ENCODE results near the gene PDE9A. TPM values are rescaled to one million over a fixed set of nuclear protein-coding genes. Genes with fewer than 3 reads are reported as not detected.

The PDE9A gene
- total and polyA plus RNA-seq, 2 experiments from 2014 or later: 26.5 to 31.1 TPM

DNA sequence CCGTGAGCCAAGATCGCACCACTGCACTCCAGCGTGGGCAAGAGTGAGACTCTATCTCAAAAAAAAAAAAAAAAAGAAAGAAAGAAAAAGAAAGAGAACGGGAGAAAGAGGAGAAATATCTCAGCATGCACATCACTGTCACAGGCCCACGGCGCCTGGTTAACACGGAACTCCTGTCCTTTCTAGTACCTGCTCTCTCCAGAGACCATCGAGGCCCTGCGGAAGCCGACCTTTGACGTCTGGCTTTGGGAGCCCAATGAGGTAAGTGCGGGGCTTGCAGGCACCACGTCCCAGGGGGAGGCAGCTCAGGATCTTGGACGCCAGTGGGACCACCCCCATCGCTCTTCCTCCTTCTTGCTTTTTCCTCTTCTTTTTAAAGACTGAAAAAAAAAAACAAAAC is 100.4 kb downstream of the PDE9A start (continued):
- TF ChIP-seq POLR2AphosphoS5 (IDR thresholded peaks at IDR 0.05; ENCODE audit: low read depth) (no peak), EZH2phosphoT487 (IDR thresholded peaks at IDR 0.05; ENCODE audit: unreplicated experiment) (no peak), CREB1 (CRISPR knock-in tag; IDR thresholded peaks at IDR 0.05; ENCODE audit: low read depth) (no peak)
- TF ChIP-seq, protein P1, sequence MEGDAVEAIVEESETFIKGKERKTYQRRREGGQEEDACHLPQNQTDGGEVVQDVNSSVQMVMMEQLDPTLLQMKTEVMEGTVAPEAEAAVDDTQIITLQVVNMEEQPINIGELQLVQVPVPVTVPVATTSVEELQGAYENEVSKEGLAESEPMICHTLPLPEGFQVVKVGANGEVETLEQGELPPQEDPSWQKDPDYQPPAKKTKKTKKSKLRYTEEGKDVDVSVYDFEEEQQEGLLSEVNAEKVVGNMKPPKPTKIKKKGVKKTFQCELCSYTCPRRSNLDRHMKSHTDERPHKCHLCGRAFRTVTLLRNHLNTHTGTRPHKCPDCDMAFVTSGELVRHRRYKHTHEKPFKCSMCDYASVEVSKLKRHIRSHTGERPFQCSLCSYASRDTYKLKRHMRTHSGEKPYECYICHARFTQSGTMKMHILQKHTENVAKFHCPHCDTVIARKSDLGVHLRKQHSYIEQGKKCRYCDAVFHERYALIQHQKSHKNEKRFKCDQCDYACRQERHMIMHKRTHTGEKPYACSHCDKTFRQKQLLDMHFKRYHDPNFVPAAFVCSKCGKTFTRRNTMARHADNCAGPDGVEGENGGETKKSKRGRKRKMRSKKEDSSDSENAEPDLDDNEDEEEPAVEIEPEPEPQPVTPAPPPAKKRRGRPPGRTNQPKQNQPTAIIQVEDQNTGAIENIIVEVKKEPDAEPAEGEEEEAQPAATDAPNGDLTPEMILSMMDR (conservative IDR thresholded peaks at IDR 0.05; ENCODE audit: low read depth in 2 of 2): no peak
- TF ChIP-seq, protein P2, sequence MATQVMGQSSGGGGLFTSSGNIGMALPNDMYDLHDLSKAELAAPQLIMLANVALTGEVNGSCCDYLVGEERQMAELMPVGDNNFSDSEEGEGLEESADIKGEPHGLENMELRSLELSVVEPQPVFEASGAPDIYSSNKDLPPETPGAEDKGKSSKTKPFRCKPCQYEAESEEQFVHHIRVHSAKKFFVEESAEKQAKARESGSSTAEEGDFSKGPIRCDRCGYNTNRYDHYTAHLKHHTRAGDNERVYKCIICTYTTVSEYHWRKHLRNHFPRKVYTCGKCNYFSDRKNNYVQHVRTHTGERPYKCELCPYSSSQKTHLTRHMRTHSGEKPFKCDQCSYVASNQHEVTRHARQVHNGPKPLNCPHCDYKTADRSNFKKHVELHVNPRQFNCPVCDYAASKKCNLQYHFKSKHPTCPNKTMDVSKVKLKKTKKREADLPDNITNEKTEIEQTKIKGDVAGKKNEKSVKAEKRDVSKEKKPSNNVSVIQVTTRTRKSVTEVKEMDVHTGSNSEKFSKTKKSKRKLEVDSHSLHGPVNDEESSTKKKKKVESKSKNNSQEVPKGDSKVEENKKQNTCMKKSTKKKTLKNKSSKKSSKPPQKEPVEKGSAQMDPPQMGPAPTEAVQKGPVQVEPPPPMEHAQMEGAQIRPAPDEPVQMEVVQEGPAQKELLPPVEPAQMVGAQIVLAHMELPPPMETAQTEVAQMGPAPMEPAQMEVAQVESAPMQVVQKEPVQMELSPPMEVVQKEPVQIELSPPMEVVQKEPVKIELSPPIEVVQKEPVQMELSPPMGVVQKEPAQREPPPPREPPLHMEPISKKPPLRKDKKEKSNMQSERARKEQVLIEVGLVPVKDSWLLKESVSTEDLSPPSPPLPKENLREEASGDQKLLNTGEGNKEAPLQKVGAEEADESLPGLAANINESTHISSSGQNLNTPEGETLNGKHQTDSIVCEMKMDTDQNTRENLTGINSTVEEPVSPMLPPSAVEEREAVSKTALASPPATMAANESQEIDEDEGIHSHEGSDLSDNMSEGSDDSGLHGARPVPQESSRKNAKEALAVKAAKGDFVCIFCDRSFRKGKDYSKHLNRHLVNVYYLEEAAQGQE (IDR thresholded peaks at IDR 0.05; ENCODE audit: unreplicated experiment): no peak
- TF ChIP-seq, protein P3, sequence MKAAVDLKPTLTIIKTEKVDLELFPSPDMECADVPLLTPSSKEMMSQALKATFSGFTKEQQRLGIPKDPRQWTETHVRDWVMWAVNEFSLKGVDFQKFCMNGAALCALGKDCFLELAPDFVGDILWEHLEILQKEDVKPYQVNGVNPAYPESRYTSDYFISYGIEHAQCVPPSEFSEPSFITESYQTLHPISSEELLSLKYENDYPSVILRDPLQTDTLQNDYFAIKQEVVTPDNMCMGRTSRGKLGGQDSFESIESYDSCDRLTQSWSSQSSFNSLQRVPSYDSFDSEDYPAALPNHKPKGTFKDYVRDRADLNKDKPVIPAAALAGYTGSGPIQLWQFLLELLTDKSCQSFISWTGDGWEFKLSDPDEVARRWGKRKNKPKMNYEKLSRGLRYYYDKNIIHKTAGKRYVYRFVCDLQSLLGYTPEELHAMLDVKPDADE (IDR thresholded peaks at IDR 0.05): no peak

DNA sequence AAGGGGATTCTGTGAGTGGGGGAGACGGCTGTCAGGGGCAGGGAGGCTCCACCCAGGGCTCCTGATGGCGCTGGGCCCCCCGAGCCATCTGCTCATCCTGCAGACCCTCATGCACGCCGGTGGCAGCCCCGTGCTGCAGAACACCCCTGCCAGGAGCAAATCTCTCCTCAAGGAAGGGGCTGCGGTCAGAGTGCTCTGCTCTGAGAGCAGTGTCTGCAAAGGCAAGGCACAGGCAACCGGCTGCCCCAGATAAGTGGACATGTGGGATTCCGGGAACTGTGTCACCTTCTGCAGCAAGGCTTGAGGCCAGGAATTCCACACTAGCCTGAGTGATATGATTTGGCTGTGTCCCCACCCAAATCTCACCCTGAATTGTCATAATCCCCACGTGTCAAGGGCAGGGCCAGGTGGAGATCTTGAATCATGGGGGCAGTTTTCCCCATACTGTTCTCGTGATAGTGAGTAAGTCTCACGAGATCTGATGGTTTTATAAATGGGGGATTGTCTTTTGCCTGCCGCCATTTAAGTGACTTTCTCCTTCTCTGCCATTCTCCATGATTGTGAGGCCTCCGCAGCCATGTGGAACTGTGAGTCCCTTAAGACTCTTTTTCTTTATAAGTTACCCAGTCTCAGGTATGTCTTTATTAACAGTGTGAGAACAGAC is 101.0 kb downstream of the PDE9A start:
- peaks cover 7% of the 10 kb centered on the region; the same call in 1 of the 3 replicates for H3K36me3 Mint-ChIP-seq (ENCODE audit: low read depth)
- H3K4me3 ChIP-seq: no peak overlapping the region
- no peaks in the 10 kb centered on the region for H4K20me1 ChIP-seq (replicated peaks; ENCODE audit: insufficient read depth)
- H3K27ac Mint-ChIP-seq: no peak overlapping the region
- H3K27me3 Mint-ChIP-seq (ENCODE audit: insufficient read depth, low read depth, poor library complexity): peaks cover 14% of the 10 kb centered on the region
- H3K4me1 ChIP-seq (ENCODE audit: insufficient read depth): no peaks in the 10 kb centered on the region
- H3F3A ChIP-seq (replicated peaks; ENCODE audit: low read depth): no peaks in the 10 kb centered on the region
- ATAC-seq (no peak), DNase-seq (ENCODE audit: low spot score) (no peak)
- H3K79me2 ChIP-seq (replicated peaks; ENCODE audit: insufficient read depth): no peaks in the 10 kb centered on the region
- H3K9me3 Mint-ChIP-seq: no peaks in the 10 kb centered on the region
- H3K4me2 ChIP-seq: no peak overlapping the region
- no peak overlapping the region for H2AFZ ChIP-seq
- H3K4me3 Mint-ChIP-seq: no peak overlapping the region
- H3K27me3 ChIP-seq (ENCODE audit: insufficient read depth): no peaks in the 10 kb centered on the region
- H3K36me3 ChIP-seq (ENCODE audit: insufficient read depth): no peaks in the 10 kb centered on the region
- no peak overlapping the region for H3K27ac ChIP-seq (ENCODE audit: low read depth)
- peaks cover 7% of the 10 kb centered on the region for H3K4me1 Mint-ChIP-seq
- no peaks in the 10 kb centered on the region for H3K9me2 ChIP-seq (ENCODE audit: insufficient read depth)
- TF ChIP-seq, protein P4, sequence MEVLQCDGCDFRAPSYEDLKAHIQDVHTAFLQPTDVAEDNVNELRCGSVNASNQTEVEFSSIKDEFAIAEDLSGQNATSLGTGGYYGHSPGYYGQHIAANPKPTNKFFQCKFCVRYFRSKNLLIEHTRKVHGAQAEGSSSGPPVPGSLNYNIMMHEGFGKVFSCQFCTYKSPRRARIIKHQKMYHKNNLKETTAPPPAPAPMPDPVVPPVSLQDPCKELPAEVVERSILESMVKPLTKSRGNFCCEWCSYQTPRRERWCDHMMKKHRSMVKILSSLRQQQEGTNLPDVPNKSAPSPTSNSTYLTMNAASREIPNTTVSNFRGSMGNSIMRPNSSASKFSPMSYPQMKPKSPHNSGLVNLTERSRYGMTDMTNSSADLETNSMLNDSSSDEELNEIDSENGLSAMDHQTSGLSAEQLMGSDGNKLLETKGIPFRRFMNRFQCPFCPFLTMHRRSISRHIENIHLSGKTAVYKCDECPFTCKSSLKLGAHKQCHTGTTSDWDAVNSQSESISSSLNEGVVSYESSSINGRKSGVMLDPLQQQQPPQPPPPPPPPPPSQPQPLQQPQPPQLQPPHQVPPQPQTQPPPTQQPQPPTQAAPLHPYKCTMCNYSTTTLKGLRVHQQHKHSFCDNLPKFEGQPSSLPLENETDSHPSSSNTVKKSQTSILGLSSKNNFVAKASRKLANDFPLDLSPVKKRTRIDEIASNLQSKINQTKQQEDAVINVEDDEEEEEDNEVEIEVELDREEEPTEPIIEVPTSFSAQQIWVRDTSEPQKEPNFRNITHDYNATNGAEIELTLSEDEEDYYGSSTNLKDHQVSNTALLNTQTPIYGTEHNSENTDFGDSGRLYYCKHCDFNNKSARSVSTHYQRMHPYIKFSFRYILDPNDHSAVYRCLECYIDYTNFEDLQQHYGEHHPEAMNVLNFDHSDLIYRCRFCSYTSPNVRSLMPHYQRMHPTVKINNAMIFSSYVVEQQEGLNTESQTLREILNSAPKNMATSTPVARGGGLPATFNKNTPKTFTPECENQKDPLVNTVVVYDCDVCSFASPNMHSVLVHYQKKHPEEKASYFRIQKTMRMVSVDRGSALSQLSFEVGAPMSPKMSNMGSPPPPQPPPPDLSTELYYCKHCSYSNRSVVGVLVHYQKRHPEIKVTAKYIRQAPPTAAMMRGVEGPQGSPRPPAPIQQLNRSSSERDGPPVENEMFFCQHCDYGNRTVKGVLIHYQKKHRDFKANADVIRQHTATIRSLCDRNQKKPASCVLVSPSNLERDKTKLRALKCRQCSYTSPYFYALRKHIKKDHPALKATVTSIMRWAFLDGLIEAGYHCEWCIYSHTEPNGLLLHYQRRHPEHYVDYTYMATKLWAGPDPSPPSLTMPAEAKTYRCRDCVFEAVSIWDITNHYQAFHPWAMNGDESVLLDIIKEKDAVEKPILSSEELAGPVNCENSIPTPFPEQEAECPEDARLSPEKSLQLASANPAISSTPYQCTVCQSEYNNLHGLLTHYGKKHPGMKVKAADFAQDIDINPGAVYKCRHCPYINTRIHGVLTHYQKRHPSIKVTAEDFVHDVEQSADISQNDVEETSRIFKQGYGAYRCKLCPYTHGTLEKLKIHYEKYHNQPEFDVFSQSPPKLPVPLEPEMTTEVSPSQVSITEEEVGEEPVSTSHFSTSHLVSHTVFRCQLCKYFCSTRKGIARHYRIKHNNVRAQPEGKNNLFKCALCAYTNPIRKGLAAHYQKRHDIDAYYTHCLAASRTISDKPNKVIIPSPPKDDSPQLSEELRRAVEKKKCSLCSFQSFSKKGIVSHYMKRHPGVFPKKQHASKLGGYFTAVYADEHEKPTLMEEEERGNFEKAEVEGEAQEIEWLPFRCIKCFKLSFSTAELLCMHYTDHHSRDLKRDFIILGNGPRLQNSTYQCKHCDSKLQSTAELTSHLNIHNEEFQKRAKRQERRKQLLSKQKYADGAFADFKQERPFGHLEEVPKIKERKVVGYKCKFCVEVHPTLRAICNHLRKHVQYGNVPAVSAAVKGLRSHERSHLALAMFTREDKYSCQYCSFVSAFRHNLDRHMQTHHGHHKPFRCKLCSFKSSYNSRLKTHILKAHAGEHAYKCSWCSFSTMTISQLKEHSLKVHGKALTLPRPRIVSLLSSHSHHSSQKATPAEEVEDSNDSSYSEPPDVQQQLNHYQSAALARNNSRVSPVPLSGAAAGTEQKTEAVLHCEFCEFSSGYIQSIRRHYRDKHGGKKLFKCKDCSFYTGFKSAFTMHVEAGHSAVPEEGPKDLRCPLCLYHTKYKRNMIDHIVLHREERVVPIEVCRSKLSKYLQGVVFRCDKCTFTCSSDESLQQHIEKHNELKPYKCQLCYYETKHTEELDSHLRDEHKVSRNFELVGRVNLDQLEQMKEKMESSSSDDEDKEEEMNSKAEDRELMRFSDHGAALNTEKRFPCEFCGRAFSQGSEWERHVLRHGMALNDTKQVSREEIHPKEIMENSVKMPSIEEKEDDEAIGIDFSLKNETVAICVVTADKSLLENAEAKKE (CRISPR knock-in tag; IDR thresholded peaks at IDR 0.05): no peak
- no peak for TF ChIP-seq POLR2AphosphoS5 (IDR thresholded peaks at IDR 0.05; ENCODE audit: low read depth)
- TF ChIP-seq ZNF331 (CRISPR knock-in tag; IDR thresholded peaks at IDR 0.05; ENCODE audit: low read depth): no peak
- no peak for TF ChIP-seq EZH2 (IDR thresholded peaks at IDR 0.05; ENCODE audit: low read depth, unreplicated experiment)
- TF ChIP-seq STAT1 (IDR thresholded peaks at IDR 0.05; ENCODE audit: unreplicated experiment): no peak
- TF ChIP-seq ZNF114 (CRISPR knock-in tag; IDR thresholded peaks at IDR 0.05): no peak
- no peak for TF ChIP-seq JUNB (IDR thresholded peaks at IDR 0.05; ENCODE audit: unreplicated experiment)
